ENCODE data around the gene CTTNBP2. TPM values are rescaled to one million over a fixed set of nuclear protein-coding genes. Genes with fewer than 3 reads are reported as not detected.
A peak's percentile ranks its signal among the peaks of the same experiment; 100 is the strongest.

CTTNBP2 gene
- total RNA-seq, 1 donor from 2014 or later, result 3.0 TPM

GRCh38 chr7:117810642-117811512, 62.4 kb downstream of the CTTNBP2 start:
- Histone ChIP-seq H3K27me3 (no peaks in the 10 kb centered on the region), H3K4me3 (no peak overlapping the region), H3K9me3 (no peaks in the 10 kb centered on the region), H3K36me3 (no peaks in the 10 kb centered on the region), H3K4me1 (peaks cover 0 to 6% of the 10 kb centered on the region in 2 donors), H3K27ac (no peak overlapping the region)
- TF ChIP-seq, protein P1, sequence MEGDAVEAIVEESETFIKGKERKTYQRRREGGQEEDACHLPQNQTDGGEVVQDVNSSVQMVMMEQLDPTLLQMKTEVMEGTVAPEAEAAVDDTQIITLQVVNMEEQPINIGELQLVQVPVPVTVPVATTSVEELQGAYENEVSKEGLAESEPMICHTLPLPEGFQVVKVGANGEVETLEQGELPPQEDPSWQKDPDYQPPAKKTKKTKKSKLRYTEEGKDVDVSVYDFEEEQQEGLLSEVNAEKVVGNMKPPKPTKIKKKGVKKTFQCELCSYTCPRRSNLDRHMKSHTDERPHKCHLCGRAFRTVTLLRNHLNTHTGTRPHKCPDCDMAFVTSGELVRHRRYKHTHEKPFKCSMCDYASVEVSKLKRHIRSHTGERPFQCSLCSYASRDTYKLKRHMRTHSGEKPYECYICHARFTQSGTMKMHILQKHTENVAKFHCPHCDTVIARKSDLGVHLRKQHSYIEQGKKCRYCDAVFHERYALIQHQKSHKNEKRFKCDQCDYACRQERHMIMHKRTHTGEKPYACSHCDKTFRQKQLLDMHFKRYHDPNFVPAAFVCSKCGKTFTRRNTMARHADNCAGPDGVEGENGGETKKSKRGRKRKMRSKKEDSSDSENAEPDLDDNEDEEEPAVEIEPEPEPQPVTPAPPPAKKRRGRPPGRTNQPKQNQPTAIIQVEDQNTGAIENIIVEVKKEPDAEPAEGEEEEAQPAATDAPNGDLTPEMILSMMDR (IDR thresholded peaks at IDR 0.05), result no peak
- DNase-seq (ENCODE audit: low spot score in 2 of 2), result no peak
- intact Hi-C loops (cut with DNase I), result no loop called here

- intact Hi-C loops (cut with DNase I), result no loop called here
These were observed 63.3 kb downstream of the CTTNBP2 start for GRCh38 chr7:117809958-117810357.

GRCh38 chr7:117808910-117809705, 64.1 kb downstream of the CTTNBP2 start:
- H3K4me3 ChIP-seq, result peak overlapping the region in 1 of 2 donors; percentile 17

More at GRCh38 chr7:117809958-117810357, 63.3 kb downstream of the CTTNBP2 start:
- H3K4me3 ChIP-seq, result no peak overlapping the region
- H3K27ac ChIP-seq, result no peak overlapping the region
- no peaks in the 10 kb centered on the region for H3K9me3 ChIP-seq
- peaks cover 0 to 6% of the 10 kb centered on the region in 2 donors for H3K4me1 ChIP-seq
- TF ChIP-seq, protein P1 (IDR thresholded peaks at IDR 0.05), result no peak
- H3K27me3 ChIP-seq, result no peaks in the 10 kb centered on the region
- H3K36me3 ChIP-seq, result no peaks in the 10 kb centered on the region
- DNase-seq (ENCODE audit: low spot score in 2 of 2), result no peak

DNA sequence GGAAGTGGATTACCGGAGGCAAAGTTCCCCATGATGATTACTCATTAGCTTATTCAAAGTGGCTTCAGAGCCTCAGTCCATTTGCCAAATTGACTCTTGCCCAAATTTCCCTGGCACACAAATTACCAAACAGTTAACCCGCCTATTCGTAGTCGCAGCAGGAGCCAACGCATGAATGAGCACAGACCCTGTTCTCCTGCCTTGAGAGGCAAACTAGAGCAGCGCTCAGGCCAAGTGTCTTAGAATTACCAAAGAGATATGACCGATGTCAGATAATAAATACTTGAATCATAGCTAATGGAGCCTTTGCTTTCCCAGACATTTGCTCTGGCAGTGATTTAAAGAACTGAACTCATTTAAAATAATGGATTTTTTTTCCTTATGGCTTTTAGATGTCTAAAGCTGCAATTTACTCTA, 64.9 kb downstream of the CTTNBP2 start:
- Histone ChIP-seq H3K27ac (peak overlapping the region in 1 of 2 donors; percentile 37), H3K4me3 (peak overlapping the region in 1 of 2 donors; percentile 17), H3K9me3 (no peaks in the 10 kb centered on the region), H3K27me3 (no peaks in the 10 kb centered on the region), H3K4me1 (peaks cover 0 to 6% of the 10 kb centered on the region in 2 donors), H3K36me3 (no peaks in the 10 kb centered on the region)
- DNase-seq (ENCODE audit: low spot score in 2 of 2), result peak in 1 of 2 donors; percentile 73
- intact Hi-C loops (cut with DNase I), result no loop called here
- TF ChIP-seq, protein P1 (IDR thresholded peaks at IDR 0.05), result no peak

More at GRCh38 chr7:117808910-117809705, 64.1 kb downstream of the CTTNBP2 start:
- TF ChIP-seq, protein P1 (IDR thresholded peaks at IDR 0.05), result no peak
- intact Hi-C loops (cut with DNase I), result no loop called here
- H3K27ac ChIP-seq, result peak overlapping the region in 1 of 2 donors; percentile 37
- H3K27me3 ChIP-seq, result no peaks in the 10 kb centered on the region
- H3K36me3 ChIP-seq, result no peaks in the 10 kb centered on the region
- no peaks in the 10 kb centered on the region for H3K9me3 ChIP-seq
- no peak for DNase-seq (ENCODE audit: low spot score in 2 of 2)
- peaks cover 0 to 6% of the 10 kb centered on the region in 2 donors for H3K4me1 ChIP-seq

DNA sequence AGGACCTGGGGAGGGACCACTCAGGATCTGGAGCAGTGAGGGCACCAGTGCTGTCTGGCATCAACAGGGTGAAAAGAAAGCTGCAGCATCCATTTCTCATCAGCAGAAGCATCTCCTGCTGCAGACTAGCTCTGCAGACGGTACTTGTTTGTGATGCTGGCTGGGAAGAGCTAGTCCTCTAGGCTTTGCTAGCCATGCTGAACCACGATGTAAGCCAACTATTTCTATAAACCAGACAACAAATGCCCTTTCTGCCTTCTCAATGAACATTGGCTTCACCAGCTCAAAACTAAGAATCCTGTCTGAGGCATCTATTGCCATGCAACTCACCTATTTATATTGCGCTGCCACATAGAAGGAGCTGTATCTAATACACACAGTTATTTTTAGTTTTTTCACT, 65.6 kb downstream of the CTTNBP2 start:
- Histone ChIP-seq H3K9me3 (no peaks in the 10 kb centered on the region), H3K27me3 (no peaks in the 10 kb centered on the region), H3K4me1 (peaks cover 0 to 6% of the 10 kb centered on the region in 2 donors), H3K4me3 (no peak overlapping the region), H3K36me3 (no peaks in the 10 kb centered on the region), H3K27ac (no peak overlapping the region)
- no peak for DNase-seq (ENCODE audit: low spot score in 2 of 2)
- TF ChIP-seq, protein P1 (IDR thresholded peaks at IDR 0.05), result no peak
- intact Hi-C loops (cut with DNase I), result no loop called here
